ENCODE data around the gene AQP12B. TPM values are rescaled to one million over a fixed set of nuclear protein-coding genes. Genes with fewer than 3 reads are reported as not detected.

AQP12B gene
- total and polyA plus RNA-seq, 9 of the 15 experiments (the other 6 are each of a cell fraction or from before 2014, with no cell fraction given) = not detected

- Histone ChIP-seq H3K36me3 (ENCODE audit: control insufficient read depth, insufficient read depth, low read length) (no peaks in the 10 kb centered on the region), H3K4me3 (no peak overlapping the region), H3K79me2 (ENCODE audit: control insufficient read depth, insufficient read depth, low read length) (no peaks in the 10 kb centered on the region), H3K4me1 (replicated peaks in 1 of 2; ENCODE audit: control insufficient read depth in 2 of 2, insufficient read depth in 2 of 2, low read length in 2 of 2) (no peaks in the 10 kb centered on the region; a peak in 1 of 5 replicates), H3K9me1 (ENCODE audit: control insufficient read depth, insufficient read depth, low read length) (no peaks in the 10 kb centered on the region), H3K9ac (ENCODE audit: insufficient read depth in 1 of 2, low read depth in 2 of 2, low read length in 2 of 2) (no peak overlapping the region), H3K27me3 (ENCODE audit: control insufficient read depth in 2 of 2, insufficient read depth in 2 of 2, low read length in 2 of 2) (peaks cover 12 to 73% of the 10 kb centered on the region in 2 experiments), H4K20me1 (replicated peaks; ENCODE audit: control insufficient read depth, insufficient read depth, low read length) (no peaks in the 10 kb centered on the region), H3K9me3 (replicated peaks; ENCODE audit: control insufficient read depth, insufficient read depth, low read depth, low read length) (no peaks in the 10 kb centered on the region), H3K4me2 (ENCODE audit: insufficient read depth, low read length) (no peak overlapping the region), H3K27ac (ENCODE audit: extremely low read depth, low read depth, low read length) (no peak overlapping the region), H2AFZ (ENCODE audit: low read depth, low read length) (no peak overlapping the region)
- POLR2A ChIA-PET = no interaction called here
- in situ Hi-C loops (cut with MboI) (no loop called here), intact Hi-C loops (cut with micrococcal nuclease) (no loop called here)
- CTCF ChIA-PET (ENCODE audit: low intra/inter-chr PET ratio) = no interaction called here
- no peak for TF ChIP-seq SAFB2 (IDR thresholded peaks at IDR 0.05; ENCODE audit: borderline replicate concordance, low read depth, low read length, severe bottlenecking)
- TF ChIP-seq CEBPB (tag; IDR thresholded peaks at IDR 0.05) = no peak
- no peak for TF ChIP-seq ZNF316 (IDR thresholded peaks at IDR 0.05)
- TF ChIP-seq MITF (IDR thresholded peaks at IDR 0.05) = no peak
- no peak for TF ChIP-seq SFPQ (IDR thresholded peaks at IDR 0.05; ENCODE audit: low read depth, low read length)
- no peak for TF ChIP-seq MAFK (IDR thresholded peaks at IDR 0.05; ENCODE audit: low read length)
- no peak for TF ChIP-seq ZNF507 (tag; conservative IDR thresholded peaks at IDR 0.05)
- no peak for DNase-seq (ENCODE audit: extremely low read depth in 1 of 4, low spot score in 3 of 4)
- no TSS peak for BruUV-seq (replicated peaks)
- no peak for ATAC-seq
- FAIRE-seq = no peak
- 5% methylated on average over 5 of the region's 5 CpGs for WGBS (ENCODE audit: insufficient coverage, low coverage, missing lambda C conversion rate)
Measured at GRCh38 chr2:240711701-240712100, 29.0 kb upstream of the AQP12B start.
